ENCODE results near the gene INTS11. TPM values are rescaled to one million over a fixed set of nuclear protein-coding genes. Genes with fewer than 3 reads are reported as not detected.

The INTS11 gene
- total RNA-seq, 1 donor from 2014 or later: 151 TPM

GRCh38 chr1:1348420-1349255, 24.2 kb upstream of the INTS11 start:
- intact Hi-C loops (cut with micrococcal nuclease): loop anchor here (1.0 kb wide), 3 partner anchors 24 to 40 kb away; partner anchors contain the start of genes AURKAIP1, CPTP, INTS11 and PUSL1
- peak overlapping the region; percentile 77 for H3K4me3 Mint-ChIP-seq
- peaks cover 10% of the 10 kb centered on the region for H3K27me3 Mint-ChIP-seq
- ATAC-seq (ENCODE audit: low read depth) (peak; percentile 47), DNase-seq (no peak)
- H3K9me3 Mint-ChIP-seq: no peaks in the 10 kb centered on the region
- H3K36me3 Mint-ChIP-seq (ENCODE audit: low read depth): no peaks in the 10 kb centered on the region
- no peak for TF ChIP-seq CTCF (IDR thresholded peaks at IDR 0.05)
- POLR2A ChIA-PET: interaction anchor here (0.5 to 1.4 kb wide), 7 partner anchors 24 to 316 kb away, joined by 3 to 10 read pairs (median 3); partner anchors contain the start of genes AURKAIP1, CCNL2, CPTP and INTS11
- peaks cover 27% of the 10 kb centered on the region for H3K4me1 Mint-ChIP-seq
- no peak overlapping the region for H3K27ac Mint-ChIP-seq
- CTCF ChIA-PET: interaction anchor here (0.8 kb wide), 1 partner anchor 156 kb away, joined by 3 read pairs; no protein-coding TSS in a partner anchor

- no peak overlapping the region for H3K27ac Mint-ChIP-seq
- peak overlapping the region; percentile 77 for H3K4me3 Mint-ChIP-seq
- no peaks in the 10 kb centered on the region for H3K9me3 Mint-ChIP-seq
- peaks cover 9% of the 10 kb centered on the region for H3K27me3 Mint-ChIP-seq
- no peaks in the 10 kb centered on the region for H3K36me3 Mint-ChIP-seq (ENCODE audit: low read depth)
- intact Hi-C loops (cut with micrococcal nuclease): no loop called here
- DNase-seq: no peak
- ATAC-seq (ENCODE audit: low read depth): no peak
- TF ChIP-seq CTCF (IDR thresholded peaks at IDR 0.05): no peak
- POLR2A ChIA-PET: interaction anchor here (0.6 to 1.4 kb wide), 6 partner anchors 23 to 316 kb away, joined by 3 to 10 read pairs (median 3); partner anchors contain the start of genes AURKAIP1, CCNL2, CPTP and INTS11
- H3K4me1 Mint-ChIP-seq: peaks cover 22% of the 10 kb centered on the region
- CTCF ChIA-PET: interaction anchor here (0.8 kb wide), 1 partner anchor 157 kb away, joined by 3 read pairs; no protein-coding TSS in a partner anchor
Measured at GRCh38 chr1:1347663-1348419, 23.4 kb upstream of the INTS11 start.

GRCh38 chr1:1347026-1347595, 22.7 kb upstream of the INTS11 start:
- ChIA-PET CTCF (no interaction called here), POLR2A (interaction anchor here (1.2 to 1.4 kb wide), 2 partner anchors 22 to 28 kb away, joined by 3 to 10 read pairs; partner anchors contain the start of genes AURKAIP1, CPTP and INTS11)
- H3K4me3 Mint-ChIP-seq: peak overlapping the region; percentile 44
- H3K36me3 Mint-ChIP-seq (ENCODE audit: low read depth): no peaks in the 10 kb centered on the region
- ATAC-seq (ENCODE audit: low read depth): no peak
- intact Hi-C loops (cut with micrococcal nuclease): no loop called here
- peaks cover 15% of the 10 kb centered on the region for H3K4me1 Mint-ChIP-seq
- peak overlapping the region; percentile 46 for H3K27ac Mint-ChIP-seq
- TF ChIP-seq CTCF (IDR thresholded peaks at IDR 0.05): no peak
- peaks cover 1% of the 10 kb centered on the region for H3K27me3 Mint-ChIP-seq
- no peaks in the 10 kb centered on the region for H3K9me3 Mint-ChIP-seq
- DNase-seq: no peak

GRCh38 chr1:1346501-1346890, 22.0 kb upstream of the INTS11 start:
- TF ChIP-seq CTCF (IDR thresholded peaks at IDR 0.05): no peak
- CTCF ChIA-PET: no interaction called here
- intact Hi-C loops (cut with micrococcal nuclease): no loop called here
- POLR2A ChIA-PET: no interaction called here
- H3K27ac Mint-ChIP-seq: no peak overlapping the region
- H3K4me3 Mint-ChIP-seq: peak overlapping the region; percentile 44
- ATAC-seq (ENCODE audit: low read depth): no peak
- no peaks in the 10 kb centered on the region for H3K36me3 Mint-ChIP-seq (ENCODE audit: low read depth)
- H3K9me3 Mint-ChIP-seq: no peaks in the 10 kb centered on the region
- H3K27me3 Mint-ChIP-seq: no peaks in the 10 kb centered on the region
- no peak for DNase-seq
- peaks cover 13% of the 10 kb centered on the region for H3K4me1 Mint-ChIP-seq
